HepG2 (cell line): ENCODE measurements around the gene TMF1. TPM values are rescaled to one million over a fixed set of nuclear protein-coding genes. Genes with fewer than 3 reads are reported as not detected.
A peak's percentile ranks its signal among the peaks of the same experiment; 100 is the strongest.

ENCODE experiments used
- ARHGAP35 ChIP-seq: sonication (generic); formaldehyde crosslinking; IDR thresholded peaks from 2 replicates; pipeline ENCODE4 v1.9.0; 2022; ENCODE audit warnings: mild to moderate bottlenecking, inconsistent platforms, moderate library complexity, missing genetic modification reagents, borderline replicate concordance
- ATF1 ChIP-seq: IDR thresholded peaks from 2 replicates; pipeline ENCODE4 v1.6.1; 2016; ENCODE audit warnings: mild to moderate bottlenecking, control low read depth
- ISX ChIP-seq: sonication (generic); formaldehyde crosslinking; conservative IDR thresholded peaks from 2 replicates; pipeline ENCODE4 v1.5.0; 2020; ENCODE audit warnings: missing genetic modification reagents
- MTF2 ChIP-seq: sonication (generic); formaldehyde crosslinking; IDR thresholded peaks from 2 replicates; pipeline ENCODE4 v1.5.0; 2020; ENCODE audit warnings: missing genetic modification reagents, borderline replicate concordance
- SSRP1 ChIP-seq: IDR thresholded peaks from 2 replicates; pipeline ENCODE4 v1.6.1; 2016; ENCODE audit warnings: control low read depth
- STAT5B ChIP-seq: sonication (generic); formaldehyde crosslinking; IDR thresholded peaks from 2 replicates; pipeline ENCODE4 v1.4.0; 2020; ENCODE audit warnings: missing genetic modification reagents
- TCF12 ChIP-seq, 2 experiments: fragments of 450-650 bp in 1 of 2; sonication (generic) in 1 of 2; formaldehyde crosslinking in 1 of 2; IDR thresholded peaks; 2 replicates each; pipeline versions ENCODE4 v1.6.1 to v1.8.0; 2017 to 2022; ENCODE audit warnings: antibody characterized with exemption in 1 of 2, mild to moderate bottlenecking in 1 of 2, missing genetic modification reagents in 1 of 2, moderate library complexity in 1 of 2
- XRCC5 ChIP-seq: fragments of 200-400 bp; formaldehyde crosslinking; optimal IDR thresholded peaks from 2 replicates; pipeline ENCODE3; 2017; ENCODE audit warnings: mild to moderate bottlenecking, low read length
- ZNF550 ChIP-seq: sonication (generic); formaldehyde crosslinking; IDR thresholded peaks from 2 replicates; pipeline ENCODE4 v1.4.0; 2020; ENCODE audit warnings: mild to moderate bottlenecking, missing genetic modification reagents, borderline replicate concordance
- ZNF567 ChIP-seq: sonication (generic); formaldehyde crosslinking; IDR thresholded peaks from 2 replicates; pipeline ENCODE4 v1.8.1; 2023; ENCODE audit warnings: mild to moderate bottlenecking, missing genetic modification reagents, borderline replicate concordance
- ZNF7 ChIP-seq: IDR thresholded peaks from 2 replicates; pipeline ENCODE4 v1.6.1; 2016; ENCODE audit warnings: missing biosample characterization, missing genetic modification reagents
- polyA plus RNA-seq, 8 experiments: library from polyadenylated mRNA; depleted of rRNA in 3 of 8; stranded (reverse) in 7 of 8; unstranded in 1 of 8; fragments of >200 nt; fragmentation: Illumina TruSeq in 4 of 8; extraction: Trizol in 4 of 8; gene quantifications; 2 replicates each; pipeline versions ENCODE4 v1.2.1 to v1.2.3, GENCODE V29; 2011 to 2016; ENCODE audit warnings: low read depth in 4 of 8, missing spikeins in 1 of 8, mixed read lengths in 1 of 8; ENCODE audit not compliant: insufficient read depth in 1 of 8
- total RNA-seq, 5 experiments: library from RNA; depleted of rRNA; stranded (reverse); fragments of >200 nt; fragmentation: Illumina TruSeq; extraction: Trizol; gene quantifications; 2 replicates each; pipeline ENCODE4 v1.2.3, GENCODE V29; 2016; ENCODE audit warnings: low read depth in 1 of 5
- TF ChIP-seq, protein P1 (sequence below): IDR thresholded peaks from 2 replicates; pipeline ENCODE4 v1.6.1; 2012; ENCODE audit warnings: low read length, improper control_type of control experiment
- TF ChIP-seq, protein P2 (sequence below): sonication (generic); formaldehyde crosslinking; IDR thresholded peaks from 2 replicates; pipeline ENCODE4 v1.4.0; 2020; ENCODE audit warnings: missing genetic modification reagents, borderline replicate concordance
- TF ChIP-seq, protein P3 (sequence below): IDR thresholded peaks from 2 replicates; pipeline ENCODE4 v1.6.1; 2016; ENCODE audit warnings: low read depth, borderline replicate concordance
- TF ChIP-seq, protein P4 (sequence below), 2 experiments: sonication (generic) in 1 of 2; formaldehyde crosslinking in 1 of 2; IDR thresholded peaks; 2 replicates each; pipeline versions ENCODE4 v1.4.0 to v1.6.1; 2016 to 2020; ENCODE audit warnings: borderline replicate concordance in 1 of 2, low read depth in 1 of 2, mild to moderate bottlenecking in 1 of 2, missing genetic modification reagents in 1 of 2

The TMF1 gene
- total and polyA plus RNA-seq, 2 of the 13 experiments (the other 11 are each of a cell fraction or from before 2014, with no cell fraction given): 12.1 to 38.4 TPM

DNA sequence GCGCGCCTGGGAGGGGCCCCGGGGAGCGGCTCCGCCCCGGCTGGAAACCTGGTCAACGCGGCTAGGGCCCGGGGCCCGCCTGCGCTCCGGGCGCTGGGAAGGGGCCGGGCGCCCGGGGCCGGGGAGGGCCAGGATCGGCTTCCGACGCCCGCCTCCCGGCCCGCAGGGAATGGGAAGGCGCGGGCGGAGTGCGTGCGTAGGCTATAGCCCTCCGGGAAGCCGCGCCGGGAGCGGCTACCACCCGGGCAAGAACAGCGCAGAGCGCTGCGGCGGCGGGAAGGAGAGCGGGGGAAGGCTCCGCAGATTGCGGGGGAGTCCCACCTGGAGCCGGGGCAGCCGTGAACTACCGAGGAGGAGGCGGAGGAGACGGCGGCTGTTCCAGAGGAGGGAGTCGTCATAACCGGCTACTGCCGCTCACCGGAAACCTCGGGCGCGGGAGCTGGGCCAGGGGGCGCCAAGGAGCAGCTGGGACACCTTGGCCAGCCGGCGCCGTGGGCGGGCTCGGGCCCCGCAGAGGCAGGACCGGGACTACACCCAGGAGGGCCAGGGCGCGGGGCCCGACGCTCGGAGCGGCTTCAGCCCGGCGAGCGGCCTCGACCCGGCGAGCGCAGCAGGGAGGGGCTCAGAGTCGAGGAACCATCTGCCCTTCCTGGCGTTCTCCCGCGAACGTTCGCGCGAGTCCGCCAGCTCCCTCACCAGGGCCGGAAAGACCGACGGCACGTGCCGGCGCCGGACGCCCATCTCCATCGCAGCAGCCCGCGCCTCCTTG is 38.7 kb downstream of the TMF1 start, which contains the start of gene EOGT (continued):
- TF ChIP-seq, protein P1, sequence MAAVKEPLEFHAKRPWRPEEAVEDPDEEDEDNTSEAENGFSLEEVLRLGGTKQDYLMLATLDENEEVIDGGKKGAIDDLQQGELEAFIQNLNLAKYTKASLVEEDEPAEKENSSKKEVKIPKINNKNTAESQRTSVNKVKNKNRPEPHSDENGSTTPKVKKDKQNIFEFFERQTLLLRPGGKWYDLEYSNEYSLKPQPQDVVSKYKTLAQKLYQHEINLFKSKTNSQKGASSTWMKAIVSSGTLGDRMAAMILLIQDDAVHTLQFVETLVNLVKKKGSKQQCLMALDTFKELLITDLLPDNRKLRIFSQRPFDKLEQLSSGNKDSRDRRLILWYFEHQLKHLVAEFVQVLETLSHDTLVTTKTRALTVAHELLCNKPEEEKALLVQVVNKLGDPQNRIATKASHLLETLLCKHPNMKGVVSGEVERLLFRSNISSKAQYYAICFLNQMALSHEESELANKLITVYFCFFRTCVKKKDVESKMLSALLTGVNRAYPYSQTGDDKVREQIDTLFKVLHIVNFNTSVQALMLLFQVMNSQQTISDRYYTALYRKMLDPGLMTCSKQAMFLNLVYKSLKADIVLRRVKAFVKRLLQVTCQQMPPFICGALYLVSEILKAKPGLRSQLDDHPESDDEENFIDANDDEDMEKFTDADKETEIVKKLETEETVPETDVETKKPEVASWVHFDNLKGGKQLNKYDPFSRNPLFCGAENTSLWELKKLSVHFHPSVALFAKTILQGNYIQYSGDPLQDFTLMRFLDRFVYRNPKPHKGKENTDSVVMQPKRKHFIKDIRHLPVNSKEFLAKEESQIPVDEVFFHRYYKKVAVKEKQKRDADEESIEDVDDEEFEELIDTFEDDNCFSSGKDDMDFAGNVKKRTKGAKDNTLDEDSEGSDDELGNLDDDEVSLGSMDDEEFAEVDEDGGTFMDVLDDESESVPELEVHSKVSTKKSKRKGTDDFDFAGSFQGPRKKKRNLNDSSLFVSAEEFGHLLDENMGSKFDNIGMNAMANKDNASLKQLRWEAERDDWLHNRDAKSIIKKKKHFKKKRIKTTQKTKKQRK: no peak
- TF ChIP-seq, protein P2, sequence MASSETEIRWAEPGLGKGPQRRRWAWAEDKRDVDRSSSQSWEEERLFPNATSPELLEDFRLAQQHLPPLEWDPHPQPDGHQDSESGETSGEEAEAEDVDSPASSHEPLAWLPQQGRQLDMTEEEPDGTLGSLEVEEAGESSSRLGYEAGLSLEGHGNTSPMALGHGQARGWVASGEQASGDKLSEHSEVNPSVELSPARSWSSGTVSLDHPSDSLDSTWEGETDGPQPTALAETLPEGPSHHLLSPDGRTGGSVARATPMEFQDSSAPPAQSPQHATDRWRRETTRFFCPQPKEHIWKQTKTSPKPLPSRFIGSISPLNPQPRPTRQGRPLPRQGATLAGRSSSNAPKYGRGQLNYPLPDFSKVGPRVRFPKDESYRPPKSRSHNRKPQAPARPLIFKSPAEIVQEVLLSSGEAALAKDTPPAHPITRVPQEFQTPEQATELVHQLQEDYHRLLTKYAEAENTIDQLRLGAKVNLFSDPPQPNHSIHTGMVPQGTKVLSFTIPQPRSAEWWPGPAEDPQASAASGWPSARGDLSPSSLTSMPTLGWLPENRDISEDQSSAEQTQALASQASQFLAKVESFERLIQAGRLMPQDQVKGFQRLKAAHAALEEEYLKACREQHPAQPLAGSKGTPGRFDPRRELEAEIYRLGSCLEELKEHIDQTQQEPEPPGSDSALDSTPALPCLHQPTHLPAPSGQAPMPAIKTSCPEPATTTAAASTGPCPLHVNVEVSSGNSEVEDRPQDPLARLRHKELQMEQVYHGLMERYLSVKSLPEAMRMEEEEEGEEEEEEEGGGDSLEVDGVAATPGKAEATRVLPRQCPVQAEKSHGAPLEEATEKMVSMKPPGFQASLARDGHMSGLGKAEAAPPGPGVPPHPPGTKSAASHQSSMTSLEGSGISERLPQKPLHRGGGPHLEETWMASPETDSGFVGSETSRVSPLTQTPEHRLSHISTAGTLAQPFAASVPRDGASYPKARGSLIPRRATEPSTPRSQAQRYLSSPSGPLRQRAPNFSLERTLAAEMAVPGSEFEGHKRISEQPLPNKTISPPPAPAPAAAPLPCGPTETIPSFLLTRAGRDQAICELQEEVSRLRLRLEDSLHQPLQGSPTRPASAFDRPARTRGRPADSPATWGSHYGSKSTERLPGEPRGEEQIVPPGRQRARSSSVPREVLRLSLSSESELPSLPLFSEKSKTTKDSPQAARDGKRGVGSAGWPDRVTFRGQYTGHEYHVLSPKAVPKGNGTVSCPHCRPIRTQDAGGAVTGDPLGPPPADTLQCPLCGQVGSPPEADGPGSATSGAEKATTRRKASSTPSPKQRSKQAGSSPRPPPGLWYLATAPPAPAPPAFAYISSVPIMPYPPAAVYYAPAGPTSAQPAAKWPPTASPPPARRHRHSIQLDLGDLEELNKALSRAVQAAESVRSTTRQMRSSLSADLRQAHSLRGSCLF (CRISPR knock-in tag): no peak
- peak; percentile 50; the same call in 1 of the 2 replicates for TF ChIP-seq ARHGAP35
- TF ChIP-seq TCF12 (IDR thresholded peaks at IDR 0.05): no peak
- TF ChIP-seq TCF12 (CRISPR knock-in tag; IDR thresholded peaks at IDR 0.05): peak; percentile 81
- no peak for TF ChIP-seq ATF1 (CRISPR knock-in tag)
- TF ChIP-seq ZNF7 (CRISPR knock-in tag): no peak
- TF ChIP-seq XRCC5: peak; percentile 88
- no peak for TF ChIP-seq ZNF550 (CRISPR knock-in tag)
- TF ChIP-seq ZNF567 (CRISPR knock-in tag): no peak
- TF ChIP-seq, protein P3, sequence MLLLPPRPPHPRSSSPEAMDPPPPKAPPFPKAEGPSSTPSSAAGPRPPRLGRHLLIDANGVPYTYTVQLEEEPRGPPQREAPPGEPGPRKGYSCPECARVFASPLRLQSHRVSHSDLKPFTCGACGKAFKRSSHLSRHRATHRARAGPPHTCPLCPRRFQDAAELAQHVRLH (CRISPR knock-in tag): peak; percentile 87; the same call in 1 of the 2 replicates
- TF ChIP-seq STAT5B (CRISPR knock-in tag): no peak
- TF ChIP-seq ISX (CRISPR knock-in tag): peak; percentile 73; the same call in 1 of the 2 replicates
- peak; percentile 88; the same call in 1 of the 2 replicates for TF ChIP-seq MTF2 (CRISPR knock-in tag)
- TF ChIP-seq, protein P4, sequence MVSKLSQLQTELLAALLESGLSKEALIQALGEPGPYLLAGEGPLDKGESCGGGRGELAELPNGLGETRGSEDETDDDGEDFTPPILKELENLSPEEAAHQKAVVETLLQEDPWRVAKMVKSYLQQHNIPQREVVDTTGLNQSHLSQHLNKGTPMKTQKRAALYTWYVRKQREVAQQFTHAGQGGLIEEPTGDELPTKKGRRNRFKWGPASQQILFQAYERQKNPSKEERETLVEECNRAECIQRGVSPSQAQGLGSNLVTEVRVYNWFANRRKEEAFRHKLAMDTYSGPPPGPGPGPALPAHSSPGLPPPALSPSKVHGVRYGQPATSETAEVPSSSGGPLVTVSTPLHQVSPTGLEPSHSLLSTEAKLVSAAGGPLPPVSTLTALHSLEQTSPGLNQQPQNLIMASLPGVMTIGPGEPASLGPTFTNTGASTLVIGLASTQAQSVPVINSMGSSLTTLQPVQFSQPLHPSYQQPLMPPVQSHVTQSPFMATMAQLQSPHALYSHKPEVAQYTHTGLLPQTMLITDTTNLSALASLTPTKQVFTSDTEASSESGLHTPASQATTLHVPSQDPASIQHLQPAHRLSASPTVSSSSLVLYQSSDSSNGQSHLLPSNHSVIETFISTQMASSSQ (IDR thresholded peaks at IDR 0.05; ENCODE audit: low read depth): no peak
- TF ChIP-seq, protein P4 (CRISPR knock-in tag; IDR thresholded peaks at IDR 0.05; ENCODE audit: borderline replicate concordance): peak; percentile 30; the same call in 1 of the 2 replicates
- no peak for TF ChIP-seq SSRP1 (CRISPR knock-in tag)
